ENCODE measurements around the gene CLDN14.

CLDN14 gene

DNA sequence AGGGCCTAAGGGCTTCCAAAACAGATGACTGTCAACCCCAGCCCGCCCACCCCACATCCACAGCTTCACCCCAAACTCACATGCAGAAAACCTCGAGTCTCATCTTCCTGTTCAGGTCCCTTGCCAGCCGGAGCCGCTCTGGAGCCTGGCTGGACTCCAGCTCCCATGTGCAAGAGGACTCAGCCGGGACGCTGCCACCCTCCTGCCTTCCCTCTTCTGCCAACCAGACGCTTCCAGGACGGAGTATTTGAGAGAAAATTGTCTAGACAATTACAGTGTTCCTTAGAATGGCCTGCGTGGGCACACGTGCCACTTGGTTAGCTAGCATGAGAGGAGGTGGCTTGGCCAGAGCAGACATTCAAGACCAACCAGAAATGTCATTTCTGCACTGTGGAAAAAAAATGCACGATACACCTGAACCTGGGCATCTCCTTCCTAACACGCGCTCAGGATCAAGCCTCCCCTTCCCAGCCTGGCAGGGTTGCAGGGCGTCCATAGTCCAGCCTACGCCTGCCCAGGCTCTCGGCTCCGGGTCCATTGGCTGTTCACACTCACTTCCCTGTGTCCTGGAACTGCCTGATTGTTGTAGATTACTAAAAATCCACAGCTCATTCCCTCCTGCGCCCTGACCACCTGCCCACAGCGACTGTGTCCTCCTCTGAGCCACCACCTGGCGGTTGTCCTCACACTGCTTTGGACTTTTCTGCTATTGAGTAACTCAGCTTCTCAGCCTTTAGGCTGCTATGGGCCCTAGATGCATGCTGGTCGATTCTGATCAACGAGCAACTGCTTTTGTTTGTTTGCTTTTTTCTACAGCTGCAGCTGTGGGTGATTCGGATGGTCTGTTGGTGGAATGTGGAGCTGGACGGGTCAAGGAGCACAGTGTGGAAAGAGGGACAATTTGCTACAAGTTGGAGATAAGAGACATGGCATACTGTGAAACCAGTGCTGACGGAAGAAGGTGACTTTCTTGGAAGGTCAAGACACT is at the start of gene CLDN14:
TSS of gene CLDN14 (minus strand) at position 708 of the 988 bp plus-strand sequence. CDS start 18,427 bp downstream, outside the sequence.
- no peak for DNase-seq (ENCODE audit: low read depth in 3 of 3)

DNA sequence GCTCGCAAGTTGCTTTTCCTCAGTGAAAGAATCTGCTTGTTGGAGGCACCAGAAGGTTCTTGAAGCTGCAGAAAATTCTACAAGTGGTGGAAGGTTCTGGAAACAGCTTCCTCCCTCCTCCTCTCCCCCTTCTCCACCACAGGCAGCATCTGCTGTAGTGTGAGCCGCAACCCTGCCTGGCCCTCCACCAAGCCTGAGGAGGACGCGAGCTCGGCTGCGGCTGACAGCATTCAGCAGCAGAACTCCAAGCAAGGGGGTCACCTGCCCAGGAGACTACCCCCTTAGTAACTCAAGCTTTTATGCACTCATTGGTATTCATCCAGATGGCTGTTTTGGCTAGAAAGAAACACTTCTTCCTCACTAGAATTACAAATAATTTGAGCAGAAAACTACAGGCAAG is 48.8 kb upstream of the CLDN14 start:
- DNase-seq (ENCODE audit: low read depth in 3 of 3), result no peak

GRCh38 chr21:36527317-36527716 is 47.4 kb upstream of the CLDN14 start:
- DNase-seq (ENCODE audit: low read depth in 3 of 3), result no peak

GRCh38 chr21:36526104-36526503 is 46.2 kb upstream of the CLDN14 start:
- DNase-seq (ENCODE audit: low read depth in 3 of 3), result no peak

GRCh38 chr21:36524477-36524876 is 44.6 kb upstream of the CLDN14 start:
- DNase-seq (ENCODE audit: low read depth in 3 of 3), result no peak

GRCh38 chr21:36522219-36522808 is 42.4 kb upstream of the CLDN14 start:
- no peak for DNase-seq (ENCODE audit: low read depth in 3 of 3)

- no peak for DNase-seq (ENCODE audit: low read depth in 3 of 3)
These were observed 39.1 kb upstream of the CLDN14 start for GRCh38 chr21:36518883-36519492.

GRCh38 chr21:36517366-36518075 is 37.6 kb upstream of the CLDN14 start:
- DNase-seq (ENCODE audit: low read depth in 3 of 3), result no peak

- no peak for DNase-seq (ENCODE audit: low read depth in 3 of 3)
These were observed 36.4 kb upstream of the CLDN14 start for GRCh38 chr21:36516281-36516680.

DNA sequence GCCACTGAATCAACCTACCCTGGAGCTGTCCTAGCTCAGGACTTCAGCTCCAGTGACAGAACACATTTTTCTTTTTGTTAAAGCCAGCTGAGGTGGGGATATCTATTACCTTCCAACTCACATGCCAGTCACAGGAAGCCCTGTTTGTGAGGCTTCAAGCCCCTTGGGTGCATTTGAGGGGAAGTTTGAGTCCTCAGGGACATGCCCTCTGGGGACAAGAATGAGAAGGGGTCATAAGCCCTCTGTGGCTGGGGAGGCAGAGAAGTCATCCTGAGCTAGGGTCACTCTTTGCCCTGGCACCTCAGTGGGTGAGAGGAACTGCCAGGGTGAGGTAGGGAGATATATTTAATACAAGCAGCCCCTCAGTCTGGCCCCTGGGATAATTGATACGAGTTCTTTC is 33.5 kb upstream of the CLDN14 start:
- no peak for DNase-seq (ENCODE audit: low read depth in 3 of 3)

DNA sequence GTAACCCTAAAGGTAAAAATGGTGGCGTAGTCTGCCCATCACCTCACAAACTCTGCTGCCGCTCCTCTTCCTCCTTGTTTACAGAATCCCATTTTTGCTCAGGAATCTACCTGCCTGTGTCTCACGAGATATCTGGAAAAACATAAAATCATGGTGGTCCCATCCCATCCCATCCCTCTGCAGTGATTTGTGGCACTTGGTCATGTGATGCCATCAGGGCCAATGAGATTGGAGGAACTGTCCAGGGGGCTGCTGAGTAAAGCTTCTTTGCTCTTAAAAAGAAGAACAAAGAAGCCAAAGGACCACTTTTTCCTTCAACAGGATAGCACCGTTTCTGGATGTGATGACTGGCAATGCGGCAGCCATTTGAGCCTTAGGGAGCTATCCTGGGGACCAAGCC is 33.0 kb upstream of the CLDN14 start:
- no peak for DNase-seq (ENCODE audit: low read depth in 3 of 3)

DNA sequence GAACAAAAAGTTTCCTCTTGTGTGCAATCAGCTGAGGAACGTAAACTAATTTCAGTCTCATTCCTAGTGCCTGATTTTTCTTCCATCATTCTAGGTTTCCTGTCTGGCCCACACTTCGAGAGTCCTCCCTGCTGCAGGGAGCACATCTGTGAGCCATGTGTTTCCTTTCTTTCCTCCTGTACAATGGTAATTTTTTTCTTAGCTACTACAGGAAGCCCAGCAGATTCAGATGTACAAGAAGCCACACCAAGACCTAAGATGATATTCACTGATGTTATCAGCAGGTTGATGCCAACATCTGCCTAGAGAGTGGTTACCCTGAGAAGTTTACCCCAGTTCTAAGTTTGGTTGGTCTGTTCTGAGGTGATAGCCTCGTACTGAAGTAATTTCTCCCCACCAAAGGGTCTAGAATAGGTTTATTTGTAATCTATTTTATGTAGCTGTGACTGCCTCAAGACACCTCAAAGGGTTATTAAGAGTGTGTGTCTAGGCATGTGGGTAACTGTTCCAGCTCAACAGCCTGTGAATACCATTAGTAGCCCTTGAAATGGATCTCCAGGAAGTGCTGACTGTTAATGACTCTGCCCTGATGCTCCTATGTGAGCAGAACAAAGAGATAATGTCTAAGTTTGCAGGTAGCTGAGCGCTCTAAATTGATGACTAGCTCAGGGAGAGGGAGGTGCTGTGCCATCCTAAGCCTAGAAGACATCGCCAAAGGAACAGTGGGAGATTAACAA is 31.7 kb upstream of the CLDN14 start:
- DNase-seq (ENCODE audit: low read depth in 3 of 3), result no peak

DNA sequence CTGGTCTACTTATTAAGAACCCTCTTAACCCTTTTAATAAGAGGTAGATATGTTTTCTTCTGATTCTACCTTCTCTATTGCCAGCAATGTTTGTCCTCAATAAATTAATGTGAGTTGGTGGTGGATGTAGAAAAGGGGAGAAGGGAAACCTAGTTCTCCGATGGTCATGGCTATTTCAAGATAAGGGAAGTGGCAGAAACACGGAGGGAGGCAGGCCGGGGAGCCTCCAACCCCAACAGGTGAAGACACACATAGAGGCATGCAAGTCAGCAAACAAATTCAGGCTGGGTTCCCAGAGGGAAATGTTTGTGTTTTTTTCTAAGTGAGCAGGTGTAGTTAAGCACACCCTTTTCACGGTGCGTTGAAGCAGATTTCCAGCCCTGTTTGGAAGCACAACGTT is 31.0 kb upstream of the CLDN14 start:
- DNase-seq (ENCODE audit: low read depth in 3 of 3), result no peak

DNA sequence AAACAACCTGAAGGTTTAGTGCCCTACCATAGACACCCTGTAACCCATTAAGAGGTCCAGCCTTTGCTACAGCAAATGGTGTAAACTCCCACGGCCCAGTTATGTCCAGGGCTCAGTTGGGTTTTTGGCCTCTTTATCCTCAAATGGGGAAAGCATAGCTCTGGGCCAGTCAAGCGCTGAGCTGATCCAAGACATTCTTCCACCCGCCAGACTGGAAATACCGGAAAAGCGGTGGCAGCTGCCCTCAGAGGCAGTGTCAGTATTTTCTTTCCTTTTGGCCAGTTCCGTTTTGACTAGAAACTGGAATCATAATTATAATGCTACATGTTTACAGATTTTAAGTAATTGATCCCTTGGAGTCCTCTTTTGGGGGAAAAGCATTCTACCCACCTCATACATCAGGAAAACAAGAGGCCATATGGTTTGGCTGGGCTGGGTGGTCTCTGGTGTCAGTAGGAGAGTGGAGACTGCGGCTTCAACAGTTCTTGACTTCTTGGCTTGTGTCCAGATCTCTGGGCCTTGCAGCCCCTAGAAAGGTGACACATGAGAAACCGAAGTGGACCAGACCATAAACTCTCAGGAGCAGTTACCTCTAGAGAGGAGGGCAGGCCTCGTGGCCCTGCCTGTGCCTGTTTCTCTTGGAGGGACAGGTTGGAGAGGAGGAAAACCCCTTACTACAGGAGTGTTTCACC is 30.2 kb upstream of the CLDN14 start:
- DNase-seq (ENCODE audit: low read depth in 3 of 3), result no peak

GRCh38 chr21:36508948-36509347 is 29.0 kb upstream of the CLDN14 start:
- DNase-seq (ENCODE audit: low read depth in 3 of 3), result no peak

- DNase-seq (ENCODE audit: low read depth in 3 of 3), result no peak
These were observed 27.6 kb upstream of the CLDN14 start for GRCh38 chr21:36507397-36508018.

DNA sequence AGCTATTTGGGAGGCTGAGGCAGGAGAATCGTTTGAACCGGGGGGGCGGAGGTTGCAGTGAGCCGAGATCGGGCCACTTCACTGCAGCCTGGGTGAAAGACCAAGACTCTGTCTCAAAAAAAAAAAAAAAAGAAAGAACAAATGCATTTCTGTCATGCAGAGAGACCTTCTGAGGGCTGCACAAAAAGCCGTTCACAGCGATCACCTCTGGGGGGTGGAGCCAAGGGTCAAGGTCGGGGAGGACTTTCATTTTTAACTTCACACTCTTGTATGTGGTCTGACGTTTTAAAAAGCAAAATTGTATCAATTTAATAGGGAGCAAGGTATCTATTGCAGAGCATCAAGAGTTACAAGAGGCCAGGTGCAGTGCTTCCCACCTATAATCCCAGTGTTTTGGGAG is 26.6 kb upstream of the CLDN14 start:
- DNase-seq (ENCODE audit: low read depth in 3 of 3), result no peak

GRCh38 chr21:36504067-36505058 is 24.4 kb upstream of the CLDN14 start:
- no peak for DNase-seq (ENCODE audit: low read depth in 3 of 3)

DNA sequence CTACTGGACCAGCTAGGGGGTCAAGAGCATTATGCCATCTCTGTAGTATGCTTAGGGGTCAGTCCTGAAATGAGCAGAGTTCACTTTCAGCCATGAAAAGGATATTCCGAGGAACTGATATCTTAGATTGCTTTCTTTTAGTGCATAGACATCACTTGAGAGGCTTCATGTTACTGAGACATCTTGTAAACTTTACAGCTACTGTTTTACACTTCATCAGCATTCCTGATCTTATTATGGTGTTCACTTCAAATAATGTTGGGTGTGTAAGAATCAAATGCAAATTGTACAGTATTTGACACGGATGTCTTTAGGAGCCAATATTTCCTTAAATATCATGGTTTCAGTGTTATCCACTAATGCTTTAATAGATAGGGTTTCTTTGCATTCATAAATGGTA is 22.4 kb upstream of the CLDN14 start:
- no peak for DNase-seq (ENCODE audit: low read depth in 3 of 3)

Measured in stimulated activated CD4-positive, alpha-beta T cell treated with anti-CD3 and anti-CD28 coated beads, TNF-alpha, amount 100 ng/mL, for 4 hours (primary cell).